ENCODE results near the gene RASGRF2.
"Not testable (repeated sequence)": the region's sequence is repeated elsewhere in the genome, so short reads cannot be mapped to it uniquely, and the experiment has no call there.

Gene RASGRF2

GRCh38 chr5:81023261-81023970 lies 63.3 kb downstream of the RASGRF2 start:
- DNase-seq, result no peak

DNA sequence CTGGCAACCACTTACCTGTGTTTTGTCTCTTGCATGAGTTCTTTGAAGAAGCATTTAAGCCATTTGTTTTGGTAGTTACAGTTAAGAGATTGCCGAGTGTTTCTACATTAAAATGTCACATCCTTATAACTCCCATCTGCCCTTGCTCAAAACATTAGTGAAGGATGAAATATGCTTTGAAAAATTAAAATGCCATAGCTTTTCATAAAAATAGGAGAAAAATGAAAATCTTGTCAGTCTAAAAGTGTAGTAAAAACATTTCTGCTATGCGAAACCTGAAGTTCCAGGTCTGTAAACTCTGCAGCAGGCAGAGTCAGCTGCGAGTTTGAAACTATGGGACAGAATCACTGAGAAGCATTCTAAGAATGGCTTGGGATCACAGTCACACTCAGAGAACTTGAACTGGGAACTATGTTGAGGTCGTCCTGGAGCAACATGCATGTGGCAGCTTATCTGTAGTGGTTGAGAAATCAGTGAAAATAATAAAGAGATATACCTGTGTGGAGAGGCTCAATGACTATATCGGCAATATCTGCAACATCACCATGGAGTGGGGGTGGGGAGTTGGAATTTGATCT lies 67.4 kb downstream of the RASGRF2 start:
- DNase-seq, result no peak

- not testable (repeated sequence) for DNase-seq
Observed at GRCh38 chr5:81028888-81029287, 68.7 kb downstream of the RASGRF2 start.

GRCh38 chr5:81029736-81030135 lies 69.6 kb downstream of the RASGRF2 start:
- not testable (repeated sequence) for DNase-seq

GRCh38 chr5:81030236-81031034 lies 70.3 kb downstream of the RASGRF2 start:
- not testable (repeated sequence) for DNase-seq

DNA sequence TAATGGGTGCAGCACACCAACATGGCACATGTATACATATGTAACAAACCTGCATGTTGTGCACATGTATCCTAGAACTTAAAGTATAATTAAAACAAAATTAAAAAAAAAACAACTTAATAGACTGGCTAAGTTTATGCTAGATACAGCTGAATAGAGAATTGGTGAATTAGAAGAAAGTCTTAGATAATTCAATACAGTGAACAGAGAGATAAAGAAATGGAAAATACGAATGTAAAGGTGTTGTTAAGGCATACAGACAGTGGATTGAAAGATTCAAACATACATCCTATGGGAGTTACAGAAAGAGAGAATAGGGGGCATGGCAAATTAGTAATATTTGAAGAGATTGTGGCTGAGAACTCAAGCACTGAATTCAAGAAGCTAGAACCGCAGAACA lies 75.4 kb downstream of the RASGRF2 start:
- DNase-seq, result no peak

- DNase-seq, result no peak
Observed at GRCh38 chr5:81038495-81038894, 78.3 kb downstream of the RASGRF2 start.

- no peak for DNase-seq
Observed at GRCh38 chr5:81044868-81045267, 84.7 kb downstream of the RASGRF2 start.

DNA sequence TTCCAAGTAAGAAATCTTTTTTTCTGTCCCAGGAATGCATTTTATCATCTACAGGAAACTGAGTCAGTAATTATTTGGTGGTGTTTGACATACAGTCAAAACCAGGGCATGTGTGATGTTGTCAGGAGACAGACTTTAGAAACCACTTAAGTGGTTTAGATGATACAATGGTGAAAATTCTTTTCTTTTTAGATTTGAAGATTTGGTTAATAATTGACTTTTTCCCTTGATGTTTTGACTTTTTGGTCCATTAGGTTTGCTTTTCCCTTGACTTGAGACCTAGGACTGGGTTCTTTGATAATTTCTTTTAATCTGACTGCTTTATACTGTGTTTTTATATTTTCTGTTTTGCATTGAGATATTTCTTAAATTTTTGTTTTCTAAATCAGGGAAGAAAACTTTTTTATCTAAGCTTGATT lies 85.2 kb downstream of the RASGRF2 start:
- DNase-seq, result no peak

DNA sequence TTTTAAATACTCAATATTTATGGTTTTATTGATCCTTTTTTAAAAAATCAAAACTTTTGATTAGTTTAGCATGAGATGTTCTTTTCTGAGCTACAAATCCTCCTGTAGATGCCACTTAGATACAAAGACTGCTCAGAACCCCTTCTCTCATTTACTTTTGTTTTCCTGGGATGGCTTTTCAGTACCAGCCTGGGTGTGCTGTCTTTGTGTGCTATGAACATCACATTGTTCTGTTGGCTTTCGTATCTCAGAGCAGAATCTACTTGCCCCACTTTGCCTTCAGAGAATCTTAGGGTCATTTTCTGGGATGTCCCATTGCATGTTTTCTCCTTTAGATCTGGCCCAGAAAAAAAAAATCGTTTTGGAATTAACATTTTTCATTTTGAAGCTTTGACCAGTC lies 85.9 kb downstream of the RASGRF2 start:
- no peak for DNase-seq

DNA sequence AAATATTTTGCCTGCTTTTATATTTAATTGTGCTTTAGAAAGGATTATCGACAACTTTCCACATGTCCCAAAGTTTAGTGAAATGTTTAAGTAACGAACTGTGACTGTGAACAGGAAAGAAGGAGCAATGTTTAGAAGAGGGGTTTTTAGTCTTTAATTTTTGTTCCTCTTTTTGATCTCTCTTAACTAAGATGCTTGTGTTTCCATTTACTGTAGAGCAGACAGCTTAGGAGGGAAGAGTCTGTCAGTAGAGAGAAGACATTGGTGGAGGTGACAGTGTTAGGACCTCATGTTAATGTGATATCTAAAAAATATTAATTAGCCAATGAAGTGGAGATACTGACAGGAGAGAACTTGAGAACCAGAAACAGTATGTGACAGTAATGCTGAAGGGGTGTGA lies 92.2 kb downstream of the RASGRF2 start:
- no peak for DNase-seq

DNA sequence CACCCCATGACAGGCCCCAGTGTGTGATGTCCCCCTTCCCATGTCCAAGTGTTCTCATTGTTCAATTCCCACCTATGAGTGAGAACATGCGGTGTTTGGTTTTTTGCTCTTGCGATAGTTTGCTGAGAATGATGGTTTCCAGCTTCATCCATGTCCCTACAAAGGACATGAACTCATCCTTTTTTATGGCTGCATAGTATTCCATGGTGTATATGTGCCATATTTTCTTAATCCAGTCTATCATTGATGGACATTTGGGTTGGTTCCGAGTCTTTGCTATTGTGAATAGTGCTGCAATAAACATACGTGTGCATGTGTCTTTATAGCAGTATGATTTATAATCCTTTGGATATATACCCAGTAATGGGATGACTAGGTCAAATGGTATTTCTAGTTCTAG lies 93.1 kb downstream of the RASGRF2 start:
- not testable (repeated sequence) for DNase-seq

DNA sequence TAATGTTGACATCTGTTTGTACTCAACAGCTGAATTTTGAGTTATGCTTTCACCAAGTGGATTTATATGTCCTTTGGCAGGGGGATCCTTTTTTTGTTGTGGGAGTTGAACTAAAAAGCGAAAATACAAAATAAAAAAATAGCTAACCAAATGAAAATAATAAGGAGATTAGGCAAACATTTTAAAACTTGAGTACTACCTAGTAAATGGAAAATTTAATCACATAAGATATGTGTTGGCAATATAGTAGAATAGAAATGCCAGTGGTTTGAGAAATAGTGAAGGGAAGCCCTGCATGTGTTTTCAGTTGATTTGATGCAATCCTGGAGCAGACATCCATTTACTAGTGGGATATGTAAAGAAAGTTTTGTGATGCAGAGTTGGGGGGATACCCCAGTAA lies 98.0 kb downstream of the RASGRF2 start:
- no peak for DNase-seq

- DNase-seq, result no peak
Observed at GRCh38 chr5:81065492-81065891, 105.3 kb downstream of the RASGRF2 start.

- DNase-seq, result no peak
Observed at GRCh38 chr5:81066102-81066501, 105.9 kb downstream of the RASGRF2 start.

GRCh38 chr5:81067406-81067805 lies 107.2 kb downstream of the RASGRF2 start:
- no peak for DNase-seq

DNA sequence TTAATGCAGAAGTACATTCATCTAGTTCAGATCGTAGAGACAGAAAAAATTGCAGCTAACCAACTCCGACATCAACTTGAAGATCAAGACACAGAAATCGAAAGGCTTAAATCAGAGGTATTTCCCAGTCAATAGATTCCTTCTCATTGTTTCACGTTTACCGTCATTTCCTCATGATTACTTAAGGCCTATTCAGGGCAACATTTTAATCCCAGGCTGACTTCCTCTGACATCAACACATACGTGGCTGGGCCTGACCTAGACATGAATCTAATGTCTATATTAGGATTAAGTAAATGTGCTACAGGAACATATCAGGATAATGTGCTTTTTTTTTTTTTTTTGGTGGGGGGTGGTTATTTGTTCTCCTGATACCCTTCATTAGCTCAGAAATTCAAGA lies 107.9 kb downstream of the RASGRF2 start:
- no peak for DNase-seq

DNA sequence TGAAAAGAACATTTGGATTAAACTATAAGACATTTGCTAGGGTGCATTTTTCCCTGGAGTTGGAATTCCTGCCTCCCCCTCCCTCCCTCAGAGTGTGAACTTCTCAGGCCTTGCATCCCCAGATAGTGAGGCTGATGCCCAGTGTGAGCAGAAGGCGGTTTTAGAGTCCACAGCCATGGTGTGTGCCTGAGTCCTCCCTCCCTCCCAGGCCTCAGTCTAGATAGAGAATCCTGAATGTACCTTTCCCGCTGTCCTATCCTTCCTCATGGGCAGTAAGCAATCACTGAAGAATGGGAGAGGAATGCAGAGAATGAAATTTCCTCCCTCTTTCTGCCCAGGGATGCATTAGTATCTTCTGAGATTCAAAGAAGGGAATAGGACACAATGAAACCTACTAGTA lies 108.5 kb downstream of the RASGRF2 start:
- no peak for DNase-seq

DNA sequence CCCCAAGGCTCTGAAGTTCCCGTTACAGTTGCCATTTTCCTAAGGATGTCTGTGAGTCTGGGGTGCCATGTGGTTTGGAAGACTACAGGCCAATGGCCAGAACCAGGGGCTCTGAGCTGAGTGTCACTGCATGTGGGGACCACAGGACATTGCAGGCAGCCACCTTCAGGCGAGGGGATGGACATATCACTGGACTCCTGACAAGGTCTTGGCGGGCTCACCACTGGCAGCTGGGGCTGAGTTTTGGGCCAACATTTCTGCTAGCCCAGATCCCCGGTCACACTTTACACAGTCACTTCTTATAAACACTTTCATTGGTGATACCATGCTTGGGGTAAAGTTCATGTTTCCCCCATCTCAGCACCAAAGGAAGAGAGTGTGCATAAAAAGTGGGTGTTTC lies 109.8 kb downstream of the RASGRF2 start:
- no peak for DNase-seq

DNA sequence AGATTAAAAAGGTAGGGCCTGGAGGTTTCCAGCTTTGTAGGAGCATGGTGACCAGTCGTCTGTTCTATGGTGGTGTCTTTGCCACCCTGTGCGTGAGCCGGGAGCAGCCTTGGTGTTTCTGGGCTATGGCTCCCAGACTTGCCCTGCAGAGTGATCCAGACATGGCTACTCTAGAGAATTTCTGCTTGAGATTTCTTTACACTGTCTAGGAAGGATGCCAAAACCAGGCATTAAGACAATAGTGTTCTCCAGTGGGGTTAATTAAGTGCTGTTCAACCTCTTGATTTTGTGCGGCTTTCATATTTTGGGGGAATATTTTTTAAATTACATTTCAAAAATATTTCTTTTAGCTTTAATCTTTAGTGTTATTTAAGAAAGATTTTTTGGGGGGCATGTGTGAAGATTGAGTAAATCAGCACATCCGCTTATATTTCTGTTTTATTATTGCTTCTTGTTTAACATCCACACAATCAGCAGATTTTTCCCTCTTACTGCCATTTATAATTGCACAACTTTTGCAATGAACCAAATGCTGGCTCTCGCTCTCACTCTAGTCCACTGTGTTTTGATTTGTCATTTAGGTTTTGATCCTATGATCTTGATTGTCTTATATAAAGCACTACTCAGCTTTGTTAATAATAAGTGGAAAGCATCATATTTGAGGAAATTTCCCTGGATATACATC lies 110.5 kb downstream of the RASGRF2 start:
- no peak for DNase-seq

DNA sequence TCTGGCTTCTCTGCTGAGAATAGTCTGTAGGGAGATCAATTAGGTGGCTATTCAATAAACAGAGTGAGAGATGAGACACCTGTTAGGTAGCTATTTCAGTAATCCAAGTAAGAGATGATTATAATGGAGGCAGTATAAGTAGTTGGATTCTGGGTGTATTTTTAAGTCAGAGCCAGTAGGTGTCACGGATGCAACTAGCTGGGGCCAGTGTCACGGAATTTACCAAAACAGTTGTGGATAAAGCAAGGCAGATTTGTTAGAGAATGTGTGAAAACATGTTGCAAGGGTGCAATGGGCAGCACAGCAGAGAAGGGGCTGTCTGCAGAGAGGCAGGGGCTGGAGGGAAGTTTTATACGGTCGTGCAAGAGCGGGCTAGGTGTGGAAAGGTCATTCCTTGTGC lies 114.9 kb downstream of the RASGRF2 start:
- no peak for DNase-seq

DNA sequence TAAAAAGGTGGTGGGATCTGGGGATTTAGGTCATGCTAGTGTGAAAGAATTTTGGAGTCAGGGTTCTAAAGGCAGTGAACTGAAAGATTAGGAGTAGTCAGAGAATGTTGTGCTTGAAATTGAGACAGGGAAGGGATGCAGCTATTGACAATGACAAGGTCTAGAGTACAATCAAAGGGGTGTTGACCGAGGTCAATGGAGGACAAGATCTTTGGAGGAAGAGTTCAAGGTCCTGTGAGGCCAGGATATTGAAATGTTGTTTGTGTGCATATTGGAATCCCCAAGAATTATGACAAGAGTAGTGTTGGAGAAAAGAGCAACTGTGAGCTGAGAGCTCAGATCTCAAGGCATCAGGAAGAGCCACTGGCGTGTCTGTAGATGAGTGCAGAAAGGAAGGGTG lies 116.9 kb downstream of the RASGRF2 start:
- no peak for DNase-seq

GRCh38 chr5:81078930-81079329 lies 118.8 kb downstream of the RASGRF2 start:
- no peak for DNase-seq

All from SHP77 (cell line).